Stomach (tissue), 9 donors: ENCODE data around the gene ZNF524. TPM values are rescaled to one million over a fixed set of nuclear protein-coding genes. Genes with fewer than 3 reads are reported as not detected.

Experiments used
- DNase-seq, 2 donors: peaks; one replicate each; pipeline versions ENCODE4 v3.0.0 to v3.0.0-alpha.2; 2013 to 2019
- H3K27ac ChIP-seq, 5 donors: fragments of 200-600 bp in 4 of 5; sonication (generic) in 4 of 5; one replicate each; pipeline ENCODE4 v1.5.1; 2013 to 2019; ENCODE audit warnings: mild to moderate bottlenecking in 1 of 5, moderate library complexity in 1 of 5
- H3K27me3 ChIP-seq, 3 donors: fragments of 200-600 bp; sonication (generic); one replicate each; pipeline ENCODE4 v1.5.1; 2017 to 2019; ENCODE audit warnings: mixed run types in 1 of 3
- H3K36me3 ChIP-seq, 4 donors: fragments of 200-600 bp; sonication (generic); 1 replicate in 3 of 4; 2 replicates in 1 of 4; pipeline ENCODE4 v1.5.1; 2016 to 2019
- H3K4me1 ChIP-seq, 4 donors: fragments of 200-600 bp; sonication (generic); one replicate each; pipeline ENCODE4 v1.5.1; 2016 to 2019
- H3K4me3 ChIP-seq, 4 donors: fragments of 200-600 bp; sonication (generic) in 3 of 4; one replicate each; pipeline ENCODE4 v1.5.1; 2016 to 2019; ENCODE audit warnings: mild to moderate bottlenecking in 1 of 4
- H3K9me3 ChIP-seq, 4 donors: fragments of 200-600 bp; sonication (generic); one replicate each; pipeline ENCODE4 v1.5.1; 2016 to 2019
- CTCF ChIP-seq, 7 experiments: fragments of 450-650 bp in 4 of 7; fragments of 200-600 bp in 3 of 7; sonication (generic) in 3 of 7; IDR thresholded peaks; one replicate each; pipeline ENCODE4 v1.5.1; 2016 to 2019; ENCODE audit warnings: antibody characterized with exemption in 7 of 7, control low read depth in 2 of 7, mild to moderate bottlenecking in 1 of 7
- EP300 ChIP-seq: sonication (generic); formaldehyde crosslinking; IDR thresholded peaks from one replicate; pipeline ENCODE4 v1.6.1; 2017; ENCODE audit warnings: antibody characterized with exemption
- POLR2A ChIP-seq, 4 donors: fragments of 450-650 bp; IDR thresholded peaks; one replicate each; pipeline ENCODE4 v1.6.1; 2016; ENCODE audit warnings: antibody characterized with exemption in 4 of 4, control low read depth in 2 of 4, mild to moderate bottlenecking in 1 of 4, moderate library complexity in 1 of 4
- POLR2AphosphoS5 ChIP-seq, 3 donors: sonication (generic); formaldehyde crosslinking; IDR thresholded peaks; one replicate each; pipeline ENCODE4 v1.6.1; 2016; ENCODE audit warnings: antibody characterized with exemption in 3 of 3
- WGBS, 5 donors: extraction: QIAGEN DNeasy Blood & Tissue Kit in 3 of 5; methylation state at CpG; one replicate each; pipeline versions ENCODE4 v1.1.5 to v1.1.7; 2013 to 2018; 5-methylcytosine and 5-hydroxymethylcytosine counted together
- intact Hi-C: fragments of 100-400 bp; cut with DNase I; formaldehyde crosslinking; loops from one replicate; pipeline ENCODE4 v1.15.1; 2023; ENCODE audit warnings: low total_unique reads
- polyA plus RNA-seq, 3 donors: library from polyadenylated mRNA; stranded (reverse); fragments of 200-250 nt; gene quantifications; one replicate each; pipeline ENCODE4 v1.2.3, GENCODE V29; 2013
- total RNA-seq, 5 donors: library from RNA; depleted of rRNA; stranded (reverse); fragments of >200 nt; gene quantifications; one replicate each; pipeline versions ENCODE4 v1.1.0 to v1.2.3, GENCODE V29; 2014 to 2016
- donor health status: healthy with polysubstance abuse.
- donor health status: Bipolar disorder and iron deficiency.
- donor health status: healthy.

The ZNF524 gene
- total and polyA plus RNA-seq, 8 donors, result 2.9 to 70.7 (median 53.6) TPM

GRCh38 chr19:55644191-55644833 is 44.2 kb downstream of the ZNF524 start:
- peak overlapping the region; percentile 74 to 98 (median 97) for H3K4me3 ChIP-seq
- TF ChIP-seq EP300 (no peak), CTCF (IDR thresholded peaks at IDR 0.05) (no peak), POLR2A (IDR thresholded peaks at IDR 0.05) (no peak), POLR2AphosphoS5 (IDR thresholded peaks at IDR 0.05) (no peak)
- H3K9me3 ChIP-seq, result no peaks in the 10 kb centered on the region
- peaks cover 0 to 6% (median 0%) of the 10 kb centered on the region in 3 donors for H3K27me3 ChIP-seq
- H3K4me1 ChIP-seq, result peaks cover 52 to 83% (median 79%) of the 10 kb centered on the region in 4 donors
- peaks cover 11 to 19% (median 16%) of the 10 kb centered on the region in 4 donors for H3K36me3 ChIP-seq
- DNase-seq, result no peak
- intact Hi-C loops, result no loop called here
- H3K27ac ChIP-seq, result peak overlapping the region; percentile 28 to 97 (median 95)
- WGBS, 5 donors, result 41 to 58% (median 43%) methylated on average over 12 of the region's 12 CpGs

- Histone ChIP-seq H3K36me3 (peaks cover 11 to 19% (median 16%) of the 10 kb centered on the region in 4 donors), H3K27ac (peak overlapping the region in 2 of 5 donors; percentile 93 to 97), H3K9me3 (no peaks in the 10 kb centered on the region), H3K4me1 (peaks cover 50 to 81% (median 79%) of the 10 kb centered on the region in 4 donors), H3K27me3 (peaks cover 0 to 6% (median 0%) of the 10 kb centered on the region in 3 donors), H3K4me3 (peak overlapping the region in 2 of 4 donors; percentile 98)
- WGBS, 5 donors, result 76 to 87% (median 83%) methylated on average over 21 to 28 of the region's 28 CpGs
- intact Hi-C loops, result no loop called here
- TF ChIP-seq POLR2AphosphoS5 (IDR thresholded peaks at IDR 0.05) (no peak), POLR2A (IDR thresholded peaks at IDR 0.05) (no peak), EP300 (no peak), CTCF (IDR thresholded peaks at IDR 0.05) (no peak)
- no peak for DNase-seq
Measured at GRCh38 chr19:55644842-55645511, 44.9 kb downstream of the ZNF524 start.

- DNase-seq, result no peak
- intact Hi-C loops, result no loop called here
- H3K27ac ChIP-seq, result no peak overlapping the region
- peaks cover 0 to 6% (median 0%) of the 10 kb centered on the region in 3 donors for H3K27me3 ChIP-seq
- H3K4me3 ChIP-seq, result no peak overlapping the region
- H3K9me3 ChIP-seq, result no peaks in the 10 kb centered on the region
- 54 to 71% (median 59%) methylated on average over 5 of the region's 5 CpGs for WGBS, 5 donors
- peaks cover 45 to 79% (median 76%) of the 10 kb centered on the region in 4 donors for H3K4me1 ChIP-seq
- TF ChIP-seq POLR2AphosphoS5 (IDR thresholded peaks at IDR 0.05) (no peak), POLR2A (IDR thresholded peaks at IDR 0.05) (no peak), EP300 (no peak), CTCF (IDR thresholded peaks at IDR 0.05) (no peak)
- peaks cover 11 to 20% (median 17%) of the 10 kb centered on the region in 4 donors for H3K36me3 ChIP-seq
Measured at GRCh38 chr19:55645512-55645881, 45.4 kb downstream of the ZNF524 start.

GRCh38 chr19:55646889-55647731 is 47.0 kb downstream of the ZNF524 start:
- Histone ChIP-seq H3K4me1 (peaks cover 39 to 68% (median 63%) of the 10 kb centered on the region in 4 donors), H3K36me3 (peaks cover 11 to 36% (median 25%) of the 10 kb centered on the region in 4 donors), H3K4me3 (peak overlapping the region; percentile 62 to 97 (median 86)), H3K9me3 (no peaks in the 10 kb centered on the region), H3K27ac (peak overlapping the region in 4 of 5 donors; percentile 82 to 91 (median 86)), H3K27me3 (peaks cover 0 to 6% (median 0%) of the 10 kb centered on the region in 3 donors)
- TF ChIP-seq CTCF (IDR thresholded peaks at IDR 0.05) (no peak), POLR2A (IDR thresholded peaks at IDR 0.05) (no peak), EP300 (no peak), POLR2AphosphoS5 (IDR thresholded peaks at IDR 0.05) (no peak)
- no peak for DNase-seq
- WGBS, 5 donors, result 35 to 44% (median 38%) methylated on average over 14 of the region's 14 CpGs
- intact Hi-C loops, result no loop called here
